ENCODE data around the gene DUS1L.

The DUS1L gene

DNA sequence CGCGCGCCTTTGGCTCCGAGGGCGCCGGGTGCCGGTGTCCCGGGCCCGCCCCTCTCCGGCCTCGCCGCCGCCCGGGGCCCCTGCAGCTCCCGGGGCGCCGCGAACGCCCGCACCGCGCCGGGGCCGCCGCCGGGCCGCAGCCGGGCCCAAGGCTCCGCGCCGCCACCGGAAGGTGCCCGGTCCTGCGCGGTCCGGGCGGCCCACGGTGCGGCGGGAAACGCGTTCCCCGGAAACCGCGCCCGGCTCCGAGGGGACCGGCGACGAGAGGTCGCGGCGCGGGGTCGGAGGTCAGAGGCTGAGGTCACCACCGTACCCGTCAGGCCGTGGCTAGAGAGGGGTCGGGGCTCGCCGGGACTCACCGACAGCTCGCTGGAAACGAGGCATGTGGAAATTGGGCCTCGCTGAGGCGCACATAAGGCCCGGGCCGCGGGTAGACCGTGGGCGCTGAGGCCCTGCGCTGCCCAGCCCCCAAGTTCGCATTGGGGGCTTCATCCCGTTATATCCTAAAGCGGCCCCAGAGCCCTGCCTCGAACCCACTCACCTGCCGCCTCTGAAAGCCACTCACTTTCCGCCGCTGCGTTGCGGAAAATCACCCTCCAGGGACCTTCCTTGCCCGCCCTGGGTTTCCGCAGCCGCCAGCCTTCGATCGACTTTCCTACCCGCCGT lies at the start of gene DUS1L:
TSS of gene DUS1L (minus strand) at position 167 of the 666 bp plus-strand sequence. CDS start 745 bp downstream, outside the sequence.
- DNase-seq (ENCODE audit: low spot score), result peak; percentile 57

DNA sequence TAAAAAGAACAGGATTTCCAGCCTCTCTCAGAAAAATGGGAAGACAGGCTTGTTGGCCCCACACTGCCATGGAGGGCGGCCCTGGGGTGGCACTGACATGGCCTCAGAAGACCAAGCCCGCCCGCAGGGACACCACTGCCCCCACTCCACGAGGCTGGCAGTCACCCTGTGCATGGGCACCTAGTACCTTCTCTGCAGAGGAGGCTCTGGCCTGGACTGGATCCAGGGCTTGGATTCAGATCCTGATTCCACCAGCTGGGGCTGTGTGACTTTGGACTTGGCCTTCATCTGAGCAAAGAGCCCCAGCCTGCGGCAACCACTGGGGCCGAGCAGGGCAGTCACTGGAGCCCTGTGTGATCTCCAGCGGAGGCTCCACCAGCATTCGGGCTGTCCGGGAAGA lies 49.3 kb upstream of the DUS1L start:
- DNase-seq (ENCODE audit: low spot score), result no peak

DNA sequence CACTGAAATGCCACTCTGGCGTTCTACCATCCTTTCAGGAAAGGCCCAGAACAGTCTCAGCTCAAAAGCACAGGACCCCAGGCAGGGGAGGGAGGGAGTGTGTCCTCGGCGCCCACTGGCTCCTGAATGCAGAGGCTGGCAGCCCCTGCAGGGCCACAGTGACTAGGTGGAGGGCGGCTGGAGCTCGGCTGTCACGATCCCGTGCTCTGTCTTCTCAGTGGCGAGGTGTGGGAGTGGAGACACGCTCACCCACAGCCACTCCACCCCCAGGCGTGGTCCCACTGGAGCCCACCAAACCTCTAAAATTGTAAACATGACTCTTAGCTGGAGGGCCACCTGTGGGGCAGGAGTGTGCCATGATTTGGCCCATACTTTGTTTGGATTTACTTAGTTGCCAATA lies 48.8 kb upstream of the DUS1L start:
- DNase-seq (ENCODE audit: low spot score), result no peak

DNA sequence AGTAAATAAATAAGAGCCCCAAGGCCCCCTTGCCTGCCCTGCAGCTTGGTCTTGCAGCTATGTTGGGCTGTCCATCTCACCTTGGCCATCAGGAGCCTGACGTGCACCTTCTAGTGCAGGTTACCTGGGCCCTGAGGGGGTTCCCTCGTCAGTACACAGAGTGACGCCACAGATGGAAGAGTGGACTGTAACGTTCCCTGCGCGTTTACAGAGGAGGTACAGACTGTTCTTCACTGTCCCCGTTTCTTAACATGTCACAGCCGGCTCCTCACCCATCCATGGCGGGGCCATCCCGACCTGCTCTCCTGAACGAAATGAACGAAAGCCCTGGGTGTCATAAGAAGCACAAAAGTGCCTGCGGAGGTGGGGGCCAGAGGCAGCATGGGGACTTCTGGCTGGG lies 48.3 kb upstream of the DUS1L start:
- no peak for DNase-seq (ENCODE audit: low spot score)

DNA sequence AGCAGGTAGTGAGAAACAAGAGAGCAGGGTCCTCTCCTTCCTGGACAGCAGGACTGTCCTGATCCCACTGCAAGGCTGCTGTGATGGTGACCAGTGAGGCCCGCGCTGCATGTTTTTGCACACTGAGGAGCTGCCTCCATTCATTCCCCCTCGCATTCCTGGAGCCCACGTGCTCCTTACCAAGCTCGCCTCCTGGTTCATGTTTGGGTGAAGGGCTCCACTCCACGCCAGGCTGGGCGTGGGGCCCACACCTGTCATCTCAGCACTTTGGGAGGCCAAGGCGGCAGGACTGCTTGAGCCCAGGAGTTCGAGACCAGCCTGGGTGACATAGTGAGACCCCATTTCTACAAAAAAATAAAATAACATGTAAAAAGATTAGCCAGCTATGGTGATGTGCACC lies 47.8 kb upstream of the DUS1L start:
- no peak for DNase-seq (ENCODE audit: low spot score)

DNA sequence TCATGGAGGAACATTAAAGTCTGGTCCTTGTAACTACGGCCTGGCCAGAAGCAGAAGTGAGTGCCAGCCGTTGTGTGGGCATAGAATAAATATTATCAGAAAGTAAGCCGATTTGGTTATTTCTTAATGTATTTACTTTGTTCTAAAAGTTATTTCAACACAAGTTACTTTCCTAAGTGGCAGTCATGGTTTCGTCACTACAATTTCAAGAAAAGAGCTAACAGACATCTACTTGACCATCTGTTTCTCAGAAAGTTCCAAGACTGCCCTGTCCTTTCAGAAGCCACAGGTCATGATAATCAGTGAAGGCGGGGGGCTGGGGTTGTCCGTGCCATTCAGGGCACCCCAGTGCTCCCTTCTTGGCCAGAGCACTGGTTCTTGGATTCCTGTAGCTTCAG lies 47.3 kb upstream of the DUS1L start:
- DNase-seq (ENCODE audit: low spot score), result no peak

DNA sequence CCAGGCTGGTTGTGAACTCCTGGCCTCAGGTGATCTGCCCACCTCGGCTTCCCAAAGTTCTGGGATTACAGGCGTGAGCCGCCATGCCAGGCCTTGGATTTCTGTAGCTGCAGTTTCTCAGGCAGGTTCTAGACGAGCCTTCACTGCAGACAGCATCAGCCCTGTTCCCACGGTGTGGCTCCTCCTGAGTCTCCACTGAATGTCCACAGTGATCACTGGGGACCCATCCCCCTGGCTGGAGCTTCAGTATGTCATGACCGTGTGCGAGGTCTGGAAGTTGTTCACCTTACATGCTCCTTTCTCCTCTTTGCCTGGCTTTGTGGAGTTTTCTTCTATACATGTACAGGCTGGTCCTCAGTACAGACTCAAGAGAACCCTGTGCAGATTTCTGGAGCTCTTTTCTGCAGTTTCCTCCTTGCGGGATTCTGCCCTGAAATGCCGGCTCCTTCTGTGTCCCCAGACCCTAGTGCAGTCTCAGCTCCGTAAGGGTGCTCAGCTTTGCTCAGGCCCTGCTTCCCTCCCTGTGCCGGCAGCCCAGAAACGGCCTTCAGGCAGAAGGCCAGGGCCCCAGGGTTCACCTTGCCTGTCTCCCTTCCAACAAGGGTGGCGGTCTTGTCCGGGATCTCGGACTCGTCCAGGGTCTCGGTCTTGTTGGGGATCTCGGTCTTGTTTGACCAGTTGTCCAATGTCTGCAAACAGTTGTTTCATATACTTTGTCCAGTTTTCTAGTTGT lies 46.7 kb upstream of the DUS1L start:
- DNase-seq (ENCODE audit: low spot score), result no peak

DNA sequence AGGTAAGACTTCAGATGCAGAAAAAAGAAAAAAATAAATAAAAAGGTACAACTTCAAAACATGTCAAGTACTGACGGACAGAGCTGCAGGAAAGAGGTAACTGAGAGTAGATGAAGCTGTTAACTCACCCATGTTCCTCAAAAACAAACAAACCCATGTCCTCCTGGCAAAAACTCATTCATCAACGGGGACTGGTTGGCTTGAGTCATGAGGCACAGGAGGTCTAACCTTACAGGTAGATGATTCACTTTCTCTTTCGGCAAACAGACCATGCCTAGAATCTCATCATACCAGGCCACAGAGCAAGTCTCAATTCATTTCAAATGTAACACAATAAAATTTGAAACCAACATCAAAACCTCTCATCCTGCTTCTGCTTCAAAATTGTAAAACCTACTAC lies 44.7 kb upstream of the DUS1L start:
- DNase-seq (ENCODE audit: low spot score), result no peak

DNA sequence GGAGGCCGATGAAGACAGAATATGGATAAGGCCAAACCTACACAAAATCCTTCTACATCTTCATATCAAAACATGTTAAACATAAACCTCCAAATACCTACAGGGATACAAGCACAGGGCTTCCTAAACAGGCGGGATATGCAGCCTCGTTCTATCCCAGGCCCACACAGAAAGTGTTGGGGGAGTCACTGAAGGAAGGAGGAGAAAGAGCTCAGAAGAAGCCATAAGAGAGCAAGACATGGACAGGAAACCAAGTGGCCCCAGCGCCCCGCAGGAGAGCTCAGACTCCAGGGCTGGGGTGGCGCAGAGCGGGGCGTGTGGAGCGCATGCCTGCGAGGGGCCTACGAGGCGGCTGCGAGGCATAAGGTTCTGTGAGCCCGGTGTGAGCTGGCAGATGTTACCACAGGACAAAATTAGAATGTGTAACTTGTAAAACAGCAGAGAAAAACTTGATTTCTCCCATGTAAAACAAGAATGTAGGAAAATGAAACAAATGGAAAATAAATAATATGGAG lies 43.4 kb upstream of the DUS1L start:
- no peak for DNase-seq (ENCODE audit: low spot score)

DNA sequence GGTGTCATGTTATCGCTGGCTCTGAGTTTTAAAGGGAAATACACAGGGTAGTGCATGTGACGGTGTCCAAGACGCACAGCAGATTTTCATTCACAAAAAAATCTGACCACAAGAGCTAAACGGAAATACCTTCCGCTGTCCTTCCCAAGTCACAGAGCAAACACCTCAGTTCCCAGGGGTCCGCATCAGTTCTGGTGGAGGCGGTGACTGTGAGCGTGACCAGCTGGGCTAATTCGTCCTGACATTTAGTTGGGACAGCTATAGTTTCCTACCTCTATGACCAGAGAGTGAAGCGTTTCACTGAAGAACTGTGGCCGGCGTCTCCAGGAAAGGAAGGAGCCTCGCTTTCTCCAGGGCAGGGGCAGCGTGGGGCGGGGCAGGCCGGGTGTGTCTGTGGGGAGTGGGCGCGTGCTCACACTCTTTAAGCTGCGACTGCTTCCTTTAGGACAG lies 42.9 kb upstream of the DUS1L start:
- DNase-seq (ENCODE audit: low spot score), result no peak

DNA sequence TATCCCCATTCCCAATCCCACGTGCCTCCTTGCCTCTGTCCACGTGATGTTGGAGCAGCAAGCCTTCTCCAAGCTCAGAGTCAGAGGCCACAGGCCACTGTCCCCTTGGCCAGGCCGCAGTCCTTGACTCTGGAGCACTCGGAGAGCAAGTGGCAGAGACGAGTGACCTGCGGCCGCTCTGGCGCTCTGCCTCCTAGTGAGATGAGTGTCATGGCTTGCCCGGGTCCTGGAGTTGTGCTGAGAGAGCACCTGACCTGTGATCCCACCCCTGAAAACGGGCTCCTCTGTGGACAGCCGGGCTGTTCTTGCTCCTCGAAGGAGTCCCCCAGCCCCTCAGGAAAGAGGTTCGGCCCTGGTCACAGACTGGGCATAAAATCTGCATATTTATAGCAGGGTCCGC lies 42.4 kb upstream of the DUS1L start:
- DNase-seq (ENCODE audit: low spot score), result no peak

DNA sequence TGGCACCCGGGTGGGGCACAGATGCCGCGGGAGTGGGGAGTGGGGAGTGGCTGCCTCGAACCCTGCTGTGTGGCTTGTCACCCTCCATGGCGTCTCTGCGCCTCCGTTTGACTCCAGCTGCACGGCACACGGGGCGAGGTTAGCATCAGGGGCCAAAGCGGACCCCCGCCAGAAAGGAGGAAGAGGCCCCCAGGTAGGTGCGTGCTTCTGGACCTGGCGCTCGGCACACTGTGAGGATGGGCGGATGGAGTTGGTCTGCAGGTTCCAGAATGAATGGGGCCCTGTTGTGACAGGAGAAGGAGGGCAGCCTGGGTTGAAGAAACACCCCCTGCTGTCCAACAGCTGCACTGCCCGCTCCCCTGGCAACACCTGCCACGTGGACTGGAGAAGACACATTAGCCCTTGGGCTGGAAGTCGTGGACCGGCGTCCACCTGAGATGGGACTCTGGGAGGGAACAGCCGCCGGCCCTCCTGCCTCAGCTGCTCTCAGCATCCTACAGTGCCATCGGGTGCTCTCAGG lies 41.8 kb upstream of the DUS1L start:
- no peak for DNase-seq (ENCODE audit: low spot score)

DNA sequence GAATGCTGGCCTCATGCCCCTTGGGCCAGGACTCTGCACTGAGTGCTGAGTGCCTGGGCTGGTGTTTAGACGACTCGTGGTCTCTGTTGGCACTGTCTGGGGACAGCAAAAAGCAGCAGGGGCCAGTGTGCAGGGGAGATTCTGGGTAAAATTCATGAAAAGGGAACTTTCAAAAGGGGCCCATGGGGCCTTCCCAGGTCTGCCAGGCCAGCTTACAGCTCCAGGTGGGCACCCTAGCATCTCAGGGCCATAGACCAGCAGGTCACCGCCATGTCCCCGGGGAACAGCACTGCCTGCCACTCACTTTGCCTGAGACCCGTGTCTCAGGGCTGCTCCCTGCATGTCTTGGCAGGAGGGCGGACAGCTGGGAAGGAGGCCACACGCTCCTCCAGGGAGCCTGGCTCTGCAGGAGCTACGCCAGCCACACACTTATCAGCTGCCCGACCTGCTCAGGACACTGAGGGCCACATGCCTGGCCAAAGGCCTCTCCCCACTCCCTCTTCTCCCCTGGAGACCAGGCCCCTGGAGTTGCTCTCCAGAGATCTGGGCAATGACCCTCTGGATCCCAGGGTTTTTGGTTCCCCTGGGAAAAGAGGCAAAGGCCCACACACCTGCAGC lies 41.2 kb upstream of the DUS1L start:
- no peak for DNase-seq (ENCODE audit: low spot score)

DNA sequence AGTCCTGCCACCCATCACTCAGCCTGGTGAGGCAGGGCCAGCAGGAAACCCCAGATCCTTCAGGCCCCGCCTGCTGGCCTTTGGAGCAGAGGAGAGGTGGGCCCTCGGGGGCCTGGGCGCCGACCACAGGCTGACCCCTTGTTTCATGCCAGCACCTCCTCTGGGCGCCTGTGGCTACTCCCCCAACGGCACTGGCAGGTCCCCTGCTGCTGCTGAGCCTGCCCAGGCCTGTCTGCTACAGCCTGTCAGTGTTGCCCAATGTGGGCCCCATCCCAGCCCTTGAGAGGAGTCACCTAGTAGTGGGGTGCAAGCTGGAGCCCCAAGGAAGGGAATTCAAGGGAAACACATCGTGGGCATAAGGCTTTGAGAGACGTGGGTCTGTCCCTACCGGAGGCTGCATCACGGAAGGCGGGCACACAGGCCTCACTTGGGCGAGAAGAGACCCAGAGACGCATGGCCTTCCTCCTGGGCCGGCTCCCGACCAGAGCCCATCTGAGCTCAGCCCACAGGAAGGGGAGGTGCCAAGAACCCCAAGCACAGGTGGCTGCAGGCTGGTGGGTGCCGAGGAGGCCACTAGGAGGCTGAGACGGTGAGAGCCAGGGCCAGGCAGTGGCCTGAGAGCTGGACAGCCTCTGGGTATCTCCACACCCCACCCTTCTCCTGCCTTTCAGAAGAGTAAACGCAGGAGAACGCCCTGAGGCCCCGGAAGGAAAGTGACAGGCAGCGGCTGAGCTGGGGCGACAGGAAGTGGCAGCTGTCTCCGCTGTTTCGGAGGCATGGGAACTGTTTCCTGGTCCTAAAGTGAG lies 40.5 kb upstream of the DUS1L start:
- no peak for DNase-seq (ENCODE audit: low spot score)

DNA sequence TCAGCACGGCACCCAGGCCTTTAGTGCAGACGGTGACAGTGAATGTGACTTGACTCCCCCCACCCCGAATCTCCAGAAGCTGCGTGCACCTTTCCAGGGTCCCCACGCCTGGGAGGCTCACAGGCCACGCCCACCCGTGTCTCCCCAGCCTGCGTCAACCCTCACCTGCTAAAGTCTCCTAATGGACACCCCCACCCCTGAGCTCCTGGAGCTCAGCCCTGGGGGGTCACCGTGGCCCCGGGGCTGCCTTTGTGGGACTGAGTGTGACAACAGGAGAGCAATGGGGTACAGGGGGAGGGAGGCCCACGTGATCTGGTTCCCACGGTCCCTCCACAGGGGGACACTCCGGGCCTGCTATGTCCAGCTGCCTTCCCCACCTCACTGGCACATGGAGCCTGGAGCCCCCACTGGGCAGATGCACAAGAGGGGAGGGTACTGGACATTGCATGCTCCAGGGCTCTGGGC lies 39.8 kb upstream of the DUS1L start:
- DNase-seq (ENCODE audit: low spot score), result no peak

DNA sequence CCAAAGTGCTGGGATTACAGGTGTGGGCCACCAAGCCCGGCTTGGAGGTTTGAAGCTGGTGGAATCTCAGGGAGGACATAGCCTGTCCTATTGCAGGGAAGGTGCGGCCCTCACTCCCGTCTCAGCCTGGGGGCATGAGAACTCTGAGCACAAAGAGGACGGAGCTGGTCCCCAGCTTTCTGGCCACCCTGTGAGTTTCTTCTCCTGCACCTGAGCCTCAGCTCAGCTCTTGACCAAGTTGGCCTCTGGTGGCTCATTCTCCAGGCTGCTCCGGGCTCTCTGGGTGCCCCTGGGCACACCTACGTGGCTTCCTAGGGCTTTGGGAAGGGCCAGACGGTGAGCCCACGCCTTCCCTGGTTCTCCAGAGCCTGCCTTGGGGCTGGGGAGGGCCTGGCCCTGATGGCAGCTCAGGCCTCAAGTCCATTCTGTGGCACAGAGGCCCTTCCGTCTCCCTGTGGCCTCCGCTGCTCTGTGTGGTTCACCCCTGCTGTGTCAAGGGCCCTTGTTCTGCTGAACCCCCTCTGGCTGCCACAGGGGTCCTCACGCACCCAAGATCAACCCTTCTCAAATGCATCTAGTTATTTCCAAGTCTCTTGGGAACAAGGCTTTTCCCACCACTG lies 39.3 kb upstream of the DUS1L start:
- DNase-seq (ENCODE audit: low spot score), result no peak

DNA sequence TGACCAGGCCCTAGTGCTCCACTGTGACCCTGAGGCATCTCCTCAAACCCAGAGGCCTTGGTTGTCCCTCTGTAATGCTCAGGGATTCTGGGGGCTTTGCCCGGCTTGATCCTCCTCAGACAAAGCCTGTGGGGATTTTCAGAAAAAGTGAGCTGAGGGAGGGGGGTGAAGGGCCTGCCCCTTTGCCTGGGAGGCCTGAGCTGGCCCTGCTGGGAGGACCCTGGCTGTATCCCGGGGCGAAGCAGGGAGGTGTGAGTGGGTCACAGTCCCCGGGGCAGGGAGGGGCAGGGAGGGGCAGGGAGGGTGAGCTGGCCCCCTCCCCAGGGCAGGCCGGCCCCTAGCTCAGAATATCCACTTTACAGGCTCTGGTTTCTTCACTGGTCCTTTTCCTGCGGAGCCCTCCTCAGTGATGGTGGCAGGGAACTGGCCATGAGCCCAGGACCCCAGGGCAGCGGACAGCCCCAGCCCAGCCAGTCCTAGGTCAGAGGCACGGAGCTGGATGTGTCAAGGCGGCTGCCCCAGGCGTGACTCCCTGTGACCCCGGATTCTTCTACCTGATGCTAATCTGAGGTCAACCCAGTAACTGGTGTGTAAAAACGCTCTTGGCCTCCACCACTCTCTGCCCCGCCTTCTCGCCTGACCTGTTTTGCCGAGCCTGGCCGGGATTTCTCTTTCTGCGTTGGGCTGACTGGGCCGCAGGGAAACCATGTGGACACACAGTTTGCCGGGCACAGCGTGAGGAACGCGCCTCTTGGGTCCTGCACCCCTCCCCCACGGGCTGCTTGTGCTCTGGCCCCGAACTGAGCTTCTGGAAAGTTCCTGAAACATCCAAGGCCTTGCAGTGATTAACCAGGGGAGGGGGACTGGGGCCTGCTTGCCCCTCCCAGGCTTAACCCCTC lies 38.2 kb upstream of the DUS1L start:
- no peak for DNase-seq (ENCODE audit: low spot score)

DNA sequence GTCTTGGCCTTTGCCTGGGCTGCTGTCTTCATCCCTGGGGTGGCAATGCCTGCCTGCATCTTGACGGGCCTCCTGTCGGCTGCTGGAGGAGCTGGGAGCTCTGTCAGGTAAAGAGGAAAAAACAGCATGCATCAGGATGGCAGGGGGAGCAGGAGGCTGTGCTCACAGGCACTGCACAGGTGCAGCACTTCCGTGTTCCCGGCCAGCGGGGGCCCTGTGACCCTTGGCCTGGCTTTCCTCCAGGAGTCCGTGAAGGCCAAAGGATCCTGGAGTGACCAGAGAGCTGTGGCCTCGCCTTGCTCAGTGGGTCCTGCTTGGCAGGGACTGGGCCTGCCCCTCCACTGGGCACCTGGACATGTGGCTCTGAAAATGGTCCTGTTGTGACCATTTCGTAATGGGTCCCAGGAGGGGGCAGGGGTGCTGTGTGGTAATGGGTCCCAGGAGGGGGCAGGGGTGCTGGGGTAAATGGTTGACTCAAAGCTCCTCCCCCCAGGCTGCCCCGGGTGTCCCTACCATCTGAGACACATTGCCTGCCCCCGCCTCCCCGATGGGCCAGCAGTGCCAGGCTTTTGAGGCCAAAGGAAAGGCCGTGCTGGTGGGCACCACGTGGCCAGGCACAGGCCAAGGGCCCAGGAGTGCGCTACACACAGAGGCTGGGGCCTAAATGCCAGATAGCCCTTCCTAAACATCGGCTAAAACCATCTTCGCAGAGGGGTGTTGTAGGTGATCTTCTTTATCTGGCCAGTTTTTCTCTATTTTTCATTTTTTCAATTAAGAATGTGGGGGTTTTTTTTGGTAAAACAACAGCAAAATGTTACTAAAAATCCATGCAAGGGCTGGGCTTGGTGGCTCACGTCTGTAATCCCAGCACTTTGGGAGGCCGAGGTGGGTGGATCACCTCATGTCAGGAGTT lies 36.4 kb upstream of the DUS1L start:
- DNase-seq (ENCODE audit: low spot score), result no peak

DNA sequence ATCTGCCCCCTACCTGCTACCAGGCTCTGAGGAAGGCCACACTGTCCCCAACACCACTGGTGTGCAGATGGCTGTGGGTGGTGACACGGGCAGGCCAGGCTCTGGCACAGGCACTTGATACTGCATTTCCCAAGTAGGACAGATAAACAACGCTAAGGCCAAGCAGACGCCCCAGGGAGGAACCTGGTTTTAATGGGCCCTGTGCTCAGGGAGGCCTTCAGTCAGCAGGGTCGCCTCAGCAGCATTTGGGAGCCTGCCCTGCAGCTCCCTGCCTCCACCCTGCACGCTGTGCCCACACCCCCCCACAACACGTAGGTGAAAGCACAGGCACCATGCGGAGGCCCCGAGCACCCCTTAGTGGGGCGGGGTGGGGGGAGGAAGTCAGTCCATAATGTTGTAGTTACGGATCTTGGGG lies 35.7 kb upstream of the DUS1L start:
- no peak for DNase-seq (ENCODE audit: low spot score)
